ENCODE data around the gene WDR36. TPM values are rescaled to one million over a fixed set of nuclear protein-coding genes. Genes with fewer than 3 reads are reported as not detected.
A peak's percentile ranks its signal among the peaks of the same experiment; 100 is the strongest.

Gene WDR36
- total and polyA plus RNA-seq, 10 of the 15 experiments (the other 5 are each of a cell fraction or from before 2014, with no cell fraction given), result 13.3 to 61.8 (median 47.0) TPM

GRCh38 chr5:111124793-111125192 is 32.6 kb downstream of the WDR36 start:
- intact Hi-C loops (cut with micrococcal nuclease; ENCODE audit: unreplicated experiment) (no loop called here), in situ Hi-C loops (cut with MboI) (no loop called here)
- no peaks in the 10 kb centered on the region for H4K20me1 ChIP-seq (ENCODE audit: control insufficient read depth, insufficient read depth)
- SMC1A ChIA-PET (ENCODE audit: uncharacterized antibody, unreplicated experiment), result interaction anchor here (1.3 kb wide), 1 partner anchor 8 kb away, joined by 5 read pairs; no protein-coding TSS in a partner anchor
- RAD21 ChIA-PET (ENCODE audit: unreplicated experiment), result no interaction called here
- H3K4me3 ChIP-seq, result no peak overlapping the region
- no peaks in the 10 kb centered on the region for H3K79me2 ChIP-seq (ENCODE audit: control insufficient read depth, insufficient read depth, low read length)
- no peaks in the 10 kb centered on the region for H3K9me3 ChIP-seq (replicated peaks; ENCODE audit: control insufficient read depth, insufficient read depth, low read length)
- H3K36me3 ChIP-seq (ENCODE audit: control insufficient read depth in 2 of 2, insufficient read depth in 2 of 2, low read length in 1 of 2), result peaks cover 0 to 13% of the 10 kb centered on the region in 2 experiments; a peak in 2 of 4 replicates
- no peaks in the 10 kb centered on the region for H3K27me3 ChIP-seq (replicated peaks in 1 of 2; ENCODE audit: control insufficient read depth in 2 of 2, insufficient read depth in 2 of 2, low read length in 1 of 2)
- TF ChIP-seq JUNB (IDR thresholded peaks at IDR 0.05), result peak; percentile 36; the same call in 1 of the 2 replicates
- no peak for TF ChIP-seq SREBF1 (IDR thresholded peaks at IDR 0.05; ENCODE audit: low read length)
- WGBS (ENCODE audit: insufficient coverage, insufficient replicate concordance, low lambda C conversion rate, missing lambda C conversion rate), result 95% methylated on average over 1 of the region's 1 CpG
- BruUV-seq (replicated peaks), result no TSS peak
- ATAC-seq (no peak; the same call in 2 of the 3 replicates), FAIRE-seq (no peak), DNase-seq (ENCODE audit: low read depth, low spot score) (no peak)
- H3K27ac ChIP-seq (ENCODE audit: control insufficient read depth, insufficient read depth), result no peak overlapping the region
- no peaks in the 10 kb centered on the region for H3K4me1 ChIP-seq (ENCODE audit: control insufficient read depth, insufficient read depth, low read length)
- CTCF ChIA-PET, result interaction anchor here (1.1 kb wide), 1 partner anchor 33 kb away, joined by 3 read pairs; no protein-coding TSS in a partner anchor
- H2AFZ ChIP-seq (ENCODE audit: control insufficient read depth, low read depth, low read length), result no peak overlapping the region
- no peak overlapping the region for H3K4me2 ChIP-seq (ENCODE audit: control insufficient read depth, insufficient read depth)
- no peak overlapping the region for H3K9ac ChIP-seq (ENCODE audit: control insufficient read depth, insufficient read depth, low read length)
- POLR2A ChIA-PET, result no interaction called here

GRCh38 chr5:111126896-111127295 is 34.7 kb downstream of the WDR36 start:
- Histone ChIP-seq H3K9ac (ENCODE audit: control insufficient read depth, insufficient read depth, low read length) (no peak overlapping the region), H3K4me3 (no peak overlapping the region), H3K79me2 (ENCODE audit: control insufficient read depth, insufficient read depth, low read length) (no peaks in the 10 kb centered on the region), H3K4me2 (ENCODE audit: control insufficient read depth, insufficient read depth) (no peak overlapping the region), H4K20me1 (ENCODE audit: control insufficient read depth, insufficient read depth) (no peaks in the 10 kb centered on the region), H2AFZ (ENCODE audit: control insufficient read depth, low read depth, low read length) (no peak overlapping the region), H3K27ac (ENCODE audit: control insufficient read depth, insufficient read depth) (no peak overlapping the region), H3K27me3 (replicated peaks in 1 of 2; ENCODE audit: control insufficient read depth in 2 of 2, insufficient read depth in 2 of 2, low read length in 1 of 2) (no peaks in the 10 kb centered on the region), H3K36me3 (ENCODE audit: control insufficient read depth in 2 of 2, insufficient read depth in 2 of 2, low read length in 1 of 2) (peaks cover 0 to 13% of the 10 kb centered on the region in 2 experiments; a peak in 3 of 4 replicates), H3K9me3 (replicated peaks; ENCODE audit: control insufficient read depth, insufficient read depth, low read length) (no peaks in the 10 kb centered on the region), H3K4me1 (ENCODE audit: control insufficient read depth, insufficient read depth, low read length) (no peaks in the 10 kb centered on the region)
- DNase-seq (ENCODE audit: low read depth, low spot score) (no peak), FAIRE-seq (no peak), ATAC-seq (no peak)
- intact Hi-C loops (cut with micrococcal nuclease; ENCODE audit: unreplicated experiment) (no loop called here), in situ Hi-C loops (cut with MboI) (no loop called here)
- WGBS (ENCODE audit: insufficient coverage, insufficient replicate concordance, low lambda C conversion rate, missing lambda C conversion rate), result 96% methylated on average over 3 of the region's 3 CpGs
- SMC1A ChIA-PET (ENCODE audit: uncharacterized antibody, unreplicated experiment), result no interaction called here
- RAD21 ChIA-PET (ENCODE audit: unreplicated experiment), result no interaction called here
- BruUV-seq (replicated peaks), result no TSS peak
- POLR2A ChIA-PET, result no interaction called here
- CTCF ChIA-PET, result no interaction called here
- TF ChIP-seq CBX5 (IDR thresholded peaks at IDR 0.05; ENCODE audit: low read depth) (no peak), ZNF24 (IDR thresholded peaks at IDR 0.05) (no peak), BMI1 (IDR thresholded peaks at IDR 0.05; ENCODE audit: borderline replicate concordance) (no peak), SMC3 (IDR thresholded peaks at IDR 0.05; ENCODE audit: borderline replicate concordance, low read length) (no peak), MXI1 (IDR thresholded peaks at IDR 0.05; ENCODE audit: low read depth, low read length) (no peak)
- TF ChIP-seq, protein P1, sequence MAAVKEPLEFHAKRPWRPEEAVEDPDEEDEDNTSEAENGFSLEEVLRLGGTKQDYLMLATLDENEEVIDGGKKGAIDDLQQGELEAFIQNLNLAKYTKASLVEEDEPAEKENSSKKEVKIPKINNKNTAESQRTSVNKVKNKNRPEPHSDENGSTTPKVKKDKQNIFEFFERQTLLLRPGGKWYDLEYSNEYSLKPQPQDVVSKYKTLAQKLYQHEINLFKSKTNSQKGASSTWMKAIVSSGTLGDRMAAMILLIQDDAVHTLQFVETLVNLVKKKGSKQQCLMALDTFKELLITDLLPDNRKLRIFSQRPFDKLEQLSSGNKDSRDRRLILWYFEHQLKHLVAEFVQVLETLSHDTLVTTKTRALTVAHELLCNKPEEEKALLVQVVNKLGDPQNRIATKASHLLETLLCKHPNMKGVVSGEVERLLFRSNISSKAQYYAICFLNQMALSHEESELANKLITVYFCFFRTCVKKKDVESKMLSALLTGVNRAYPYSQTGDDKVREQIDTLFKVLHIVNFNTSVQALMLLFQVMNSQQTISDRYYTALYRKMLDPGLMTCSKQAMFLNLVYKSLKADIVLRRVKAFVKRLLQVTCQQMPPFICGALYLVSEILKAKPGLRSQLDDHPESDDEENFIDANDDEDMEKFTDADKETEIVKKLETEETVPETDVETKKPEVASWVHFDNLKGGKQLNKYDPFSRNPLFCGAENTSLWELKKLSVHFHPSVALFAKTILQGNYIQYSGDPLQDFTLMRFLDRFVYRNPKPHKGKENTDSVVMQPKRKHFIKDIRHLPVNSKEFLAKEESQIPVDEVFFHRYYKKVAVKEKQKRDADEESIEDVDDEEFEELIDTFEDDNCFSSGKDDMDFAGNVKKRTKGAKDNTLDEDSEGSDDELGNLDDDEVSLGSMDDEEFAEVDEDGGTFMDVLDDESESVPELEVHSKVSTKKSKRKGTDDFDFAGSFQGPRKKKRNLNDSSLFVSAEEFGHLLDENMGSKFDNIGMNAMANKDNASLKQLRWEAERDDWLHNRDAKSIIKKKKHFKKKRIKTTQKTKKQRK (IDR thresholded peaks at IDR 0.05; ENCODE audit: low read depth, low read length), result no peak
- TF ChIP-seq, protein P2, sequence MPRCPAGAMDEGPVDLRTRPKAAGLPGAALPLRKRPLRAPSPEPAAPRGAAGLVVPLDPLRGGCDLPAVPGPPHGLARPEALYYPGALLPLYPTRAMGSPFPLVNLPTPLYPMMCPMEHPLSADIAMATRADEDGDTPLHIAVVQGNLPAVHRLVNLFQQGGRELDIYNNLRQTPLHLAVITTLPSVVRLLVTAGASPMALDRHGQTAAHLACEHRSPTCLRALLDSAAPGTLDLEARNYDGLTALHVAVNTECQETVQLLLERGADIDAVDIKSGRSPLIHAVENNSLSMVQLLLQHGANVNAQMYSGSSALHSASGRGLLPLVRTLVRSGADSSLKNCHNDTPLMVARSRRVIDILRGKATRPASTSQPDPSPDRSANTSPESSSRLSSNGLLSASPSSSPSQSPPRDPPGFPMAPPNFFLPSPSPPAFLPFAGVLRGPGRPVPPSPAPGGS (IDR thresholded peaks at IDR 0.05; ENCODE audit: borderline replicate concordance, insufficient read depth, low read depth, low read length, poor library complexity, severe bottlenecking), result no peak
- TF ChIP-seq, protein P3, sequence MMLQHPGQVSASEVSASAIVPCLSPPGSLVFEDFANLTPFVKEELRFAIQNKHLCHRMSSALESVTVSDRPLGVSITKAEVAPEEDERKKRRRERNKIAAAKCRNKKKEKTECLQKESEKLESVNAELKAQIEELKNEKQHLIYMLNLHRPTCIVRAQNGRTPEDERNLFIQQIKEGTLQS (IDR thresholded peaks at IDR 0.05; ENCODE audit: borderline replicate concordance, extremely low read depth, low read depth, low read length), result no peak

Measured in GM12878 (cell line).